ENCODE results near the gene MMP24OS.

The MMP24OS gene

DNA sequence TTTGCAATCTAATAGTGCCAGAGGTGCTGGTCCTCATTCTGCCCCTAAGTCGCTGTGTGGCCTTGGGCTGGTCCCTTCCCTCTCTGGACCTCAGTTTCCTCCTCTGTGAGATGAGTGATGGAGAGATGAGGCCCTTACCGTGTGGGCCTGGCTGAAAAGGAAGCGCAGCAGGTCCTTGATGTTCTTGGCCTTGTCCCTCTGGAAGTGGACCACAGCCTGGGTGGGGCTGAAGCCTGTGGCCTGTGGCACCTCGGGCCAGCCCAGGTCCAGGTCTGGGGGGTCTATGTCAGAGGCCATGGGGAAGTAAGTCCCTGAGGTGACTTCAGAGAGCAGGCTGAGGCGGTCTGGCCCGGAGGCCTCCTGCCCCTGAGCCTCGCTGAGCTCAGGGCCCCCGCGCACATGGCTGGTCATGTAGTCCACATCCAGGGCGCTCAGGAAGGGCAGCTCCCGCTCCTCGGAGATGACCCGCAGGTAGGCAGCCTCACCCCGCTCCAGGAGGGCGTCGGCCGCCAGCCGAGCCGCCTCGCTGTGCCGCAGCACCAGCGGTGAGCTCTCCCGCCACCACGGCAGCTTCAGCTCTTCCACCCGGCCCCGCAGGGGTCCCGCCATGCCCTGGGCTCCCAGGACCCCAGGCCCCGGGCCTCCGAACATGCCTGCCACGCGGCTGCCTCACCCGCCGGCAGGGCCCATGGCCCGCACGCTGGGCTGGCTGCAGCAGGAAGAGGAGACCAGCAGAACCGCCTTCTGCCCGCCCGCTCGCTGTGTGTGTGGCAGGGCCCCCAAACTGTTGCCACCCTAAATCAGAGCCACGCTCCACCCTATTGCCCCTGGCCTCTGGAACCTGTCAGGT is 14.0 kb upstream of the MMP24OS start, which contains the start of gene FAM83C:
FAM83C (minus strand) TSS at position 772 of the 850 bp plus-strand sequence; CDS start at position 651, 121 bp downstream.
- no peak for DNase-seq (ENCODE audit: low read depth in 2 of 2)

DNA sequence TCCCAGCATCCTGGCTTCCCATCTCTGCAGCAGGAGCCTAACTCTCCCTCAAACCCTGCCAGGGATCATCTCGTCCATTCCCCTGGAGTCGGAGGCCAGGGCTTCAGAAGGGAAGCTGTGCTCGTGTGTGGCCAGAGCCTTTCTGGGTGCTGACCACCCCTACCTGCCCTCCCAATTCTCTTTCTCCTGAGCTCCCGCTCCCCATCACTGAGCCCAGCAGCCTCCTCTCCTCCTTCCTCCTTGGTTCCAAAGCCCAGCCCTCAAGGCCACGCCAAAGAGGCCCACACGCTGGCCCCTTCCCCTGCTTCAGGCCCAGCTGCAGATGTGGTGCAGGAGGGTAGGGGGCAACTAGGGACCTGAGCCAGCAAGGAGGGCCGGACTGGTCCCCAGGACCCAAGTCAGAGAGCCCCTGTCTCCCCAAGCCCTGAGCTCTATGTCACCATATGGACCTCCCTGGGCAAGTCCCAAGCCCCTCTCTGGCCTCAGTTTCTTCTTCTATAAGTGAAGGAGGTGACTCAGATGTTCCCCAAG is 13.0 kb upstream of the MMP24OS start:
- no peak for DNase-seq (ENCODE audit: low read depth in 2 of 2)

DNA sequence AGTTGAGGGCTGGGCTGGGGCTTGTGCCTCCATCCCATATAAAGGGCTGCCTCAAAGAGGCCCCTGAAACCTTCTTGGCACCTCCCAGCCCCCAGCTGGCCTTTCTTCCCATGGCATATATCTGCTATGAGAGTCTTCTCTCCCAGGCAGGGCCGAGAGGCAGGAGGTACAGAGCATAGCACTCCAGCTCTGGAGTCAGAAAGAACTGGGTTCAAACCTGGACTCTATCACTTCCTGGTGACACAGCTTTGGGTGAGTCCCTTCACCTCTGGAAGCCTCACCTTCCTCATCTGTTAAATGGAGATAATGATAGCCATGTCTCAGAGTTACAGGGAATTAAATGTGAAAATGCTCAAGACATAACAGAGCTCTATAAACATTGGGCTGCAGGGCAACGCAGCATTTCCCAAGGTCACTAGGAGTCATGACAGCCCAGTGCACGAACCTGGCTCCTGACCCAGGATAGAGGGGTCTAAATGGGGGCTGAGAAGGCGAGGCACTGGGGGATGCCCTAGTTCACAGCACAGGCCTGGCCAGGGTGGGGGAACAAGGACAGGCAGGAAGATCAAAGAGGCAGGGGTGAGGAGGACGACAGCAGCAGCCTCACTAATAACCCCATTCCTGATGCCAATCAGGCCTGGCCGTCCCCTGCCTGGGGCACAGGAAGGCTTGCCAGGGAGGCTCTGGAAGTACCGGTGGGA is 12.4 kb upstream of the MMP24OS start:
- no peak for DNase-seq (ENCODE audit: low read depth in 2 of 2)

DNA sequence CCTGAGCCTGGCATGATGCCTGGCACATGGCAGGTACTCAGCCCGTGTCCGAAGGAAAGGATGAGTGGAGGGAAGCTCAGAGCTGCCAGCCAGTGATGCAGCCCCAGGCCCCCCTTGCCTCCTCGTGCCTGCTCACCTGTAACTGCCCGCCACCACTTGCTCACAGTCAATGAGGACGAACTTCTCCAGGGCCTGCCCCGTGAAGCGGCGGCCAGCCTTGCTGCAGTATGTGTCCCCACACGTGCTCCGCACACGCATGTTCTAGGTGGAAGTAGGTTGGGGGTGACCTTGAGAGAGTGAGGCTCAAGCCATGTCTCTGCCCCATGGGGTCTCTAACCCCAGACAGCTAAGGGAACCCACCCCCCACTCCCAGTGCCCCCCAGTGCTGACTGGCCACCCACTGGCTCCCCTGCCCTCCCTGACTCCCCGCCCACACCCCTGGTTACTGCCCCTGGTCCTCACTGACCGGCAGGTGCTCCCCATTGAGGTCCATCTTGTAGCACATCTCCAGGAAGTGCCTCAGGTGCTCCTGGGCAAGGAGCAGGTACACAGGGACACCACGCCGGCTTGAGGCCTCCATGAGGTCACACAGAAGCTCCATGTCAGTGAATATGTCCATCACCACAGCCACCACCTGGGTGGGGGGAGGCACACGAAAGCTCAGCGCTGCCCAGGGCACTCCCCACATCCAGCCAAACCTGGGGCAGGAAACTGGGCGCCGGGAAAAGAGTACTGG is 10.6 kb upstream of the MMP24OS start:
- DNase-seq (ENCODE audit: low read depth in 2 of 2), result no peak

DNA sequence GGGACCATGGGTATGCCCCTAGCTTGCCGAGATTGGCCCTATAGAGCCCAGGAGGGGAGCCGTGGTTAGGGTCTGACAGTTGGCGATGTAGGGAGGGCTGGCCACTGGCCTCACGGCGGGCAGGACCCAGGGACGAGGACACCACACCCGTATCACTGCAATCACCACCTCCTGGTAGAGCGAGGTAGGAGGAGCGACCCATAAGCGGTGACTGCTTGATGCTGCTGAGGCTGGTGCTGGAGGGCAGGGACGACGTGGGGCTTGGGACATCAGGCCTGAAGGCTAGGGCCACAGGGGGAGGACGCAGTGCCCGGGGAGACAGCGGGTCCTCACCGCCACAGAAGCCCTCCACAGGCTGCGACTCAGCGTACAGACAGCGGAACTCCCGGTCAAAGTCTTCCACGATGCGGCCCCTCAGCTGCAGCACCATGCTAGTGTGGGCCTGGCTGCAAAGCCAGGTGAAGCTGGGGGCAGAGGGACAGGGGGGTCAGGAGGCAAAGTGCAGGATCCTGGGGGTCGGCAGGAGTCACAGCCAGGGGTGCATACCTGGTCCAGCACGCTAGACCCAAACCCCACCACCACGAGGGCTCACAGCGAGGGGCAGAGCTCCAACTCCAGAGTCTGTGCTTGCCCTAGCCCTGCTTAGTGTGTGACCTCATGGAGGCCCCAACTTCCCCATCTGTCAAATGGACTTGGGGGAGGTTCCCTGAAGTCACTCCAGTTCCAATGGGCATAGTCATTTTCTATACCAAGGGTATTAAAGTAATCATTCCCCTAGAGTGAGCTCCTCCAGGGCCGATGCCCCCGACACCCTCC is 9.8 kb upstream of the MMP24OS start:
- DNase-seq (ENCODE audit: low read depth in 2 of 2), result no peak

DNA sequence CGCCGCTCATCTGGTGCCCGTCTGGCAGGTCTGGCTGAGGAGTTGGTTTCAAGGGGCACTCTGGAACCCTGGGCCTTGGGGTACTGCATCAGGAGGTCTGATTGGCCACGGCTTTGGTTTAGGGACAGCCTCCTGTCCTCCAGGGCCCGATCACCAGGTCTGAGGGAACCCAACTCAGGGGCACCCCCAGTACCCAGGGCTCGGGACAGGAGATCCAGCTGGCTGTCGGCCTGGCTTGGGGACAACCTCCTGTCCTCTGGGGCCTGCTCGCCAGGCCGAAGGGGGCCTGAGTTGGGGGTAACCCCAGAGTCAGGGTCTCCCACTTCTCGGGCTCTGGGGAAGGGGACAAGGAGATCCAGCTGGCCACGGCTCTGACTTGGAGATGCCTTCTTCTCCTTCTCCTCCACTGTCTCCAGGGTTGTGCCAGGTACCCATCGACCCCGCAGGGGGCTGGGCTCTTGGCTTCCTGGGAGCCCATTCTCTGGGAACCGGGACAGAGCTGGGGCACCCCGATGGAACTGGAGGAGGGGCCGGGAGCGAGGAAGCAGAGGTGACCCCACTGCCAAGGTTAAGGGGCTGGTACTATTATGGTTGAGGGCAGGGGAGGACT is 9.1 kb upstream of the MMP24OS start:
- DNase-seq (ENCODE audit: low read depth in 2 of 2), result no peak

DNA sequence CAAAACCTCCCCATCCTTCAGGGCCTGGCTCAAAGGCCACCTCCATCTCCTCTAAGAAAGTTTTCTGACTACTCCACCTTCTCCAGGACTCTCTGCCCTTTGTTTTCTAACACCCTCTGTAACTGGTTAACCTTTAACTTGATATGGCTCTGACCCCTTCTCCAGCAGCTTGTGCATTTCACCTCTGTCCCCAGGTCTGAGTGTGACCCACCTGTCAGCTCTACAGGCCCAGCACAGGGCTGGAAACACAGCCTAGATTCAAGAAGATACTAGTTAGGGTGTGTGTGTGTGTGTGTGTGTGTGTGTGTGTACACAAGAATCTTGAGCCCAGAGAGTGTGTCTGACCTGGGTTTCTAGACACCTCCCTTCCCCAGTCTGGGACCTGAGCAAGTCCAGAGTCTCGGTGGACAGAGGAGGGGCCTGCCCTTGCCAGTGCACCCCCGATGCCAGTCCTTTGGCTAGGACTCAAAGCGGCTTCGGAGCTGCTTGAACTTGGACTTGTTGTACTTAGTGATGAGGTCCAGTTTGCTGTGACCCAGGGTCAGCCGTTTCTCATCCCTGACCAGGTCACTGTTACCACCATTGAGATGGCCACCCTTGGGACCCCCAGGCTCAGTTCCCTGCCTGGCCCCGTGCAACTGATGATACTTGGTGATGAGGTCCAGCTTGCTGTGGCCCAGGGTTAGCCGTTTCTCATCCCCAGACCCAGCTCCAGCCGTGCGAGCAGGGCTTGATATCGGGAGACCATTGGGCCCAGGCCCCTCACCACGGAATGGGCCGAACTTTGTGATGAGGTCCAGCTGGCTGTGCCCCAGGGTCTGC is 8.4 kb upstream of the MMP24OS start:
- no peak for DNase-seq (ENCODE audit: low read depth in 2 of 2)

DNA sequence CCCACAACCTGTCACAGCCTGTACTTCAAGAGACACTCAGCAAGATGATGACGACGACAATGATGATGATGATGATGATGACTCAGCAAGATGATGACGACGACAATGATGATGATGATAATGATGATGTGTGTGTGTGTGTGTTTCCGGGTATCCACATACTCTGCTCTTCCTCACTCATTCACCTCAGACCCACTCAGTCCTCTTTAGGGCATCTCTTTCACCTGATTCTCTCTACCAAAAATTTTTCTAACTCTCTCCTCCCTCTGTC is 7.8 kb upstream of the MMP24OS start:
- DNase-seq (ENCODE audit: low read depth in 2 of 2), result no peak

DNA sequence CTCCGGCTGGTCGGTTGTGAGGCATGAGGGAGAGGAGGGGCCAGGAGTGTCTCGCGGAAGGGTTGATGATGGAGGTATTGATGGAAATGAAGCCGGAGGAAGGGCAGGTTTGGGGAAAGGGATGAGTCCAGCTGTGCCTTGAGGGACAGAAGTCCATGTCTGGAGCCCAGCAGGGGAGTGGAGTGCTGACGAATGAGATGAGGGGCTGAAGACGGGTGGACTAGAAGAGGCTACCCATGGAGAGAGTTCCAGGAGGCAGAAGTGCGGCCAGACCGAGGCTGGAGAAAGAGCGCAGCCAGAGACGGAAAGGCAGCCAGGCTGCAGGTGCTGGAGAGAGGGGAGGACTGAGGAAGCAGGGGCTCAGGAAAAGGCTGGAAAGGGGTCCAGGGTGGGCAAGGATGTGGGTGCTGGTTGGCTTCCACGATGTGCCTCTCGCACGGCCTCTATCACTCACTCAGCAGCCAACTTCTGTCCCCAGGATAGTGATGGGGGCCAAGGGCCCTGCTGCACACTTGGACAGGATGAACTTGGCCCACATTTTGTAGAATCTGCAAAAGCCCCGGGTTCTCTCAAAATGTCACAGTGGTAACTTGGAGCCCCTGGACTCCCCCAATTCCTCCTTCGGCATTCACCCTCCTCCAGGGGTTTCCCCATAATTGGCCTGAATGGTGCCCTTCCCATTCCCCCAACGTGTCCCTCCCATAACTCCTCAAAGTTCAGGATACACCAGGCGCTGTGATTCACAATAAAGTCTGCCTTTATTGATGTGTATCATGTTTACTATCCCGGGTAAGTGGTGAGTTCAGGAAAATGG is 7.3 kb upstream of the MMP24OS start:
- DNase-seq (ENCODE audit: low read depth in 2 of 2), result no peak

DNA sequence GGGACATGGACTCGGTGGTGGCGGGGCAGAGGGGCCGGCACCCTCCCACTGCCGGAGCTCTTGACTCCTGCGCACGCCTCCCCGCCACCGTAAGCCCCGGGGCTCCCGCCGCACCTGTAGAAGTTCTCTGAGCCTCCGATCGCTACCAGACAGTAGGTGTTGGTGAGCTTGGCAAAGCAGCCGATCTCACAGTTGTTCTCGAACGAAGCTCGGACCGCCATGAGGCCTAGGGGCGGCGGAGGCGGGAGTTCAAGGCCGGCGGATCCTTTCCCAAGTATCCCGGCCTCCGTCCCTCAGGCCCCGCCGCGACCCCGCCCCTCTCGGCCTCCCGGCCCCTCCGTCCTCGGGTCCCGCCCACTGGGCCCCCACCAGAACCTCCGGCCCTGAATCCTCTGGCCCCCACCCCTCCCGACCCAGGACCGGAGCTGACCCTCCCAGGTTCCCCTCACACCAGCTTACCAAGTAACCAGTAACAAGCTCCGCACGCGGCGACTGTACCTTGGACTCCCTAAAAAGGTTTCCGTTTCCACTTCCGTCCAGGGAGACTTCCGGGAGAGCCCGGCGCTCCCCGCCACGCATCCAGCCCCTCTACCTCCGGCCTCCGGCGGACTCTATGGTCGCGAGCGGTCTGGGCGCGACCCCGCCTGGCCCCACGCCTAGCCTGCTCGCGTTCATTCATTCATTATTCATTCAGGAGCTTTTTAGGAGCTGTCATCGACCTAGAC is 6.5 kb upstream of the MMP24OS start, which contains the start of gene EIF6:
EIF6 (minus strand) TSS at position 506 of the 725 bp plus-strand sequence; CDS start at position 221, 285 bp downstream.
- DNase-seq (ENCODE audit: low read depth in 2 of 2), result peak; percentile 76 to 79

DNA sequence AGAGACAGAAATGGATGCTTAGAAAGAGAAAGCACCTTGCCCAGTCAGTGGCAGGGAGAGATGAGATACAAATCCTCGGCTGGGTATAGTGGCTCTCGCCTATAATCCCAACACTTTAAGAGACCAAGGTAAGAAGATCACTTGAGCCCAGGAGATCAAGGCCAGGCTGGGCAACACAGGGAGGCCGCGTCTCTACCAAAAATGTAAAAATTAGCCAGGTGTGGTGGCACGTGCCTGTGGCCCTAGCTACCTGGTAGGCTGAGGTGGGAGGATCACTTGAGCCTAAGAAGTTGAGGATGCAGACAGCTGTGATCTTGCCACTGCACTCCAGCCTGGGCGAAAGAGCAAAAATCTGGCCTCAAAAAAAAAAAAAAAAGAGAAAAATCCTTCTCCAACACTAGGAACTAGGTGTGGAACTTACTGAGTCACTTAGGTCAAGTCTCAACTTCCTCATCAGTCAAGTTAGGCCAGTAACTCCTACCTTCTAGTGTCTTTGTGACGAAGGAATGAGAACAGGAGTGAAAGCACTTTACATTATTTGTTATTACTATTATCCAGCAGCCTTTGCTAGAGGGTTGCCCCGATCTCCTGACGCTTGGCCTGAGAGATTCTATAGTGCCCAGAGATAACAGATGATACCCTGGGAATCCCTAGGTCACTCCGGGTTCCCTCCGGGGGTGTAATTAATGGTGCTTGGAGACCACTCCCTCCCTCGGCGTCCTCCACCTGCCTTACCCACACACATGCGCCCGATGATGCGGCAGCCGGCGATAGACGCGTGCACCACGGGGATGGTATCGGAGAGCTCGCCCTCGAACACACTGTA is 5.7 kb upstream of the MMP24OS start:
- DNase-seq (ENCODE audit: low read depth in 2 of 2), result no peak

DNA sequence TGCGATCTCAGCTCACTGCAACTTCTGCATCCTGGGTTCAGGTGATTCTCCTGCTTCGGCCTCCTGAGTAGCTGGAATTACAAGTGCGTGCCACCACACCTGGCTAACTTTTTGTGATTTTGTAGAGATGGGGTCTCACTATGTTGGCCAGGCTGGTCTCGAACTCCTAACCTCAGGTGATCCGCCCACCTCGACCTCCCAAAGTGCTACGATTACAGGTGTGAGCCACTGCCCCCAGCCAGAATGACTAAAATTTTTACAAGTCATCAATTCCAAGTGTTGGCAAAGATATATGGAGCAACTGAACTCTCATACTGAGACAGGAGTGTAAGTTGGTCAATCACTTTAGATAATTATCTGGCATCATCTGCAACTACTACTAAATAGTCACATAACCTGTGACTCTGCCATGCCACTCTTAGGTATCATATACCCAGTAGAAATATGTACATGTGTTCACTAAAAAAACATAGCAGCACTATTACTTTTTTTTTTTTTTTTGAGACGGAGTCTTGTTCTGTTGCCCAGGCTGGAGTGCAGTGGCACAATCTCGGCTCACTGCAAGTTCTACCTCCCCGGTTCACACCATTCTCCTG is 3.7 kb upstream of the MMP24OS start:
- DNase-seq (ENCODE audit: low read depth in 2 of 2), result no peak

DNA sequence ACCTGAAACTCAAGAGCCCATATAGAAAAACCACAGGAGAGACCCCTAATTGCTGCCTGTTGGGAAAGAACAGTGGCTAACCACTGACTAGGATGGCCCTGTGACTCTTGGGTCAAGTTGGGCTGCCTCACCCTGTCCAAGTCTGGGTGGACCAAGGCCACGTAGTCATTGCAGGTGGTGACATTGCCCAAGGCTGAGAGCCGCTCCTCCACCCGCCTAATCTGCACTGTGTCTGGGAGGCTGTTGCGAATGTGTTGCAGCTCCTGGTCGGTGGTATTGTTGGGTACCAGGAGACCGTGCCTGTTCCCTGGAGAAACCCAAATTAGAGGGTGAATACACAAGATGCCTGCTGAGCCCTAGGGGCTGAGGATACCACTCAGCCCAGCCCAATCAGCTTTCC is 2.6 kb upstream of the MMP24OS start:
- DNase-seq (ENCODE audit: low read depth in 2 of 2), result no peak

DNA sequence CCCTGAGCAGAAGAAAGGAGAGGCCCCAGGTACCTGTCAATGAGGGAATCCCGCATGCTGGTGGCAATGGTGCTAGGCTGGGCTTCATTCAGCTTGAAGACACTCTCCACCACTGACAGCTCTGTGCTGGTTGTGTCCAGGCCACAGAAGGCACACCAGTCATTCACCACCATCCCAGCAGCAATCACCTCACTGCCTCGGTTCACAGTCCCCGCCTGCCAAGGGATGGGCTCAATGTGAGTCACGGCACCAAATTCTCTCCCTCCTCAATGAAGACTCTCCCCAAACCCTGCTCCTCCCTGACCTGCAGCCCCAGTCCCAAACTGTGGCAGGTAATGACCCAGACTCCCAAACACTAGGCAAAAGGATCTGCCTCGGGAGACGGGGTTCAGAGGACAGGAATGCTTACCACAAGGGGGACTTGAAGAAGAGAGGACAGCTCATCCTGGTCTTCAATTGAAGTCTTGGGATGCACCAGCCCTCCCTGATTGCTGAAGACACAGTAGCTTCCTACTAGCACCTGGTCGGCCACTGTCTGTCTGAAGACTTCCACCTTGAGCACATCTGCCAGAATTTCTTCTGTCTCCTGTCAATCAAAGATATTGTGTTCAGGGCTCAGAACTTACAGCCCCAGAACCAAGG is 1.7 kb upstream of the MMP24OS start:
- no peak for DNase-seq (ENCODE audit: low read depth in 2 of 2)

DNA sequence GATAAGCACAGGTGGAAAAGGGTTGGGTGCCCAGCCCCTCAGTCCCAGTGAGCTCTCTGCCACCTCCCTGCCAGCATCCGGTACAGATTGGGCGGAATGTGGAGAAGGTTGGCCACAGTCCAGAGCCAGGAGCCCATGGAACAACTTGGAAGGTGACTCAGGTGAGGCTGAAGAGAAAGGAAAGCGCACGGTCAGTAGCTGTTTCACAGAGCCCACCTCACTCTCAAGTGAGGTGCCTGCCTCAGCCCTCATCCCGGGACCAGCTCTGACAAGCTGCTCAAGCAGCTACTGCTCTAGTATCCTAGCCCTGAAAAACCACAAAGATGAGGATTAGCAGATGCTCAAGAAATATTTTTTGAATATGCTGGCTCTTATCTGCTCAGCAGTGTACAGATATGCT is 1.1 kb upstream of the MMP24OS start:
- DNase-seq (ENCODE audit: low read depth in 2 of 2), result no peak

DNA sequence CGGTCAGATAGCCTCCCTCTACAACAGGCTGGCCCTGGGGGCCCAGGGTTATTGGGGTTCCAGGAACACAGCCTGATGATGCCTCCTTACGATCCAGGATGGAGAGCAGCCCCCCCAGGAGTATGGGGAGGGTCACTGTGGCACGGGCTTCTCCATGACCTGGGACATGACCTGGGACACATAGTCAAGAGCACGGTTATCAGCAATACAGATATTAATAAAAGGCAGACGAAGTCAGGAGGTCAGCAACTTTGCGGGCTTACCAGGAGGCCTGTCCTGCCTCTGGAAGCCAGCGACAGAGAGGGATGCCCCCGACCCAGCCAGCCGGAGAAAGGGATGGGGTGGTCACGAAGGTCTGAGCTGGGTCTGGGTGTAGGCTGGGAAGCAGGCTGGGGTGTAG is 795 bp downstream of the MMP24OS start:
- DNase-seq (ENCODE audit: low read depth in 2 of 2), result no peak

DNA sequence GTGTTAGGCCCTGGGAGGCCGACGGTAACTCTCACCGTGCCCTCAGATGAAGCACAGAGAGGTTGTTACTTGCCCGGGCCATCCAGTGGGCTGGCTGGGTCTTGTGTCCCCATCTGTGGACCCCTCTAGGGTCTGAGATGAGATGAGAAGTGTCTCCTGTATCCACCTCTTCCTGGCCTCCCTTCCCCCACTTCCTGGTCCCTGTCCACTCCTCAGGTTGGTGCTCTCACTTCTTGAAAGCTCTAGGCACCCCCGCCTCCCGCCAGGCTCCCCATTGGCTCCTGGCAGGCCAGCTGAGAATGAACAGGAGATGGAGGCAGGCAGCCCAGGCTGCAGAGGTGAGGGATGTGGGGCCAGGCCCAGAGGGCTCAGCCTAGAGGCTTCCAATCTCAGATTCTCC is 1.5 kb downstream of the MMP24OS start:
- DNase-seq (ENCODE audit: low read depth in 2 of 2), result no peak

Data from stimulated activated CD8-positive, alpha-beta memory T cell treated with anti-CD3 and anti-CD28 coated beads, Interleukin-15, amount 100 ng/mL, for 48 hours (primary cell).